WI38 (cell line): ENCODE results near the gene TMED10.

Source experiments
- H3K4me3 ChIP-seq: 2 replicates; pipeline ENCODE4 v1.5.1; 2011; ENCODE audit warnings: low read depth, mild to moderate bottlenecking, control low read depth, low read length
- CTCF ChIP-seq: IDR thresholded peaks from 2 replicates; pipeline ENCODE4 v1.5.1; 2012; ENCODE audit warnings: low read depth, mild to moderate bottlenecking, control low read depth, low read length

Gene TMED10

DNA sequence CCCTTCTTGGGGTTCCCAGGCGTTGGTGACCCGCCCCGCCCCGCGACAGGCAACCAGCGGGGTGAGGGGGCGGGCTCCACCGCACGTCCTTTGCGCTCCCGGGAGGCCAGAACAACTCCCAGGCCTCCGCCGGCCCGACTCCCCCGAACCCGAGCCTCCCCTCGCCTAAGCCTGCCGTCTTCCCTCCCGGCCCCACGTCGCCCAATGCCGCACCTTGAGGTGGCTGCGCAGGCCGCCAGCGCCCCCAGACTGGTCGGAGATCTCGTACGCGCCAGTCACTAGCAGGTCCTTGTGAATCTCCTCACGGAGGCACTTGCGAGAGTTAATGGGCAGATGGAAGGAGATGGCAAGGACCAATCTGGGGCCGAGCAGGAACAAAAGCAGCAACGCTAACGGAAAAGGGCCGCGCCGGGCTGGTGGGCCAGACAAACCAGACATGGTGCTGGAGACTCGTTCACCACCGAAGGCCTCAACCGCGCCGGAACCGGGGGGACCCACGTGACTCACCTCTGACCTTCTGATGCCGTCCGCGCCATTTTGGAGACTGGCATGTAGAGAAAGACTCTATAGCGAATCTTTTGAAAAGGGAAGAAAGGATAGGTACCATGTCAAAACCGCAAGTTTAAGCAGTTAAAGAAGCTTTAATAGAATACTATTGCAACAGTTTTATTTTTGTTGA, at the start of gene TMED10:
TSS of gene TMED10 (minus strand) at position 471 of the 679 bp plus-strand sequence. CDS start at position 438, 33 bp downstream.
- TF ChIP-seq CTCF: no peak
- peak within 1 kb of the TSS; percentile 78 for H3K4me3 ChIP-seq

DNA sequence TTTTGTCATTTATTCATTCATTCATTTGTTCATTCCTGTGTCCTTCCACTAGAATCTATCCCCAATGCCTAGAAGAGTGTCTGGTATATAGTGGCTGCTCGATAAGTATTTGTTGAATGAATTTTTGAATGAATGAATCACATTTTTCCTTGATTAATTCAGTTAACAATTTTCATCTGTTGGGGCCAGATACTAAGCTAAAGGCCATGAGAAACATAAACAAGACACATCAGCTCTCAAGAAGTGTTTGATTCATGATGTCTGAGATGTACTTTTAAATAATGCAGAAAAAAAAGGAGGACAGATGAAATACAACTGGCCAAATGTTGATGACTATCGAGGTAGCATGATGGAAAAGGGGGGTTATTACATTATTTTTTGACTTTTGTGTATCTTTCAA, 48.1 kb upstream of the TMED10 start:
- TF ChIP-seq CTCF: no peak

DNA sequence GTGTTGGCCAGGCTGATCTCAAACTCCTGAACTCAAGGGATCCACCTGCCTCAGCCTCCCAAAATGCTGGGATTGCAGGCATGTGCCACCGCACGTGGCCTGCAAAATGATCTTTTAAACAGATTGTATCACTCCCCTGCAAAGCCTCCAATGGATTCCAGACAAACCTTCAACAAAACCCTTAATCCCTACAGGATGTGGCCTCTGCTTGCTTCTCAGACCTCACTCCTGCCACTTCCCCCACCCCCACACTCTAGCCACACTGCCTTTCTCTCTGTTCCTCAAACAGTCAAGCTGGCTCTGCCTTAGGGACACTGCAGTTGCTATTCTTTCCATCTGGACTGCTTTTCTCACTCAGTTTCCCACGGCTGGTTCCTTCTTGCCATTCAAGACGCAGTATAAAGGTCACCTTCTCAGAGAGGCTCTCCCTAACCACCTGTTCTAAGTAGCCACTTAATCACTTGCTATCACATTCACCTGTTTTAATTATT, 47.3 kb upstream of the TMED10 start:
- no peak overlapping the region for H3K4me3 ChIP-seq
- no peak for TF ChIP-seq CTCF

More for the DNA sequence above, 48.1 kb upstream of the TMED10 start:
- no peak overlapping the region for H3K4me3 ChIP-seq

DNA sequence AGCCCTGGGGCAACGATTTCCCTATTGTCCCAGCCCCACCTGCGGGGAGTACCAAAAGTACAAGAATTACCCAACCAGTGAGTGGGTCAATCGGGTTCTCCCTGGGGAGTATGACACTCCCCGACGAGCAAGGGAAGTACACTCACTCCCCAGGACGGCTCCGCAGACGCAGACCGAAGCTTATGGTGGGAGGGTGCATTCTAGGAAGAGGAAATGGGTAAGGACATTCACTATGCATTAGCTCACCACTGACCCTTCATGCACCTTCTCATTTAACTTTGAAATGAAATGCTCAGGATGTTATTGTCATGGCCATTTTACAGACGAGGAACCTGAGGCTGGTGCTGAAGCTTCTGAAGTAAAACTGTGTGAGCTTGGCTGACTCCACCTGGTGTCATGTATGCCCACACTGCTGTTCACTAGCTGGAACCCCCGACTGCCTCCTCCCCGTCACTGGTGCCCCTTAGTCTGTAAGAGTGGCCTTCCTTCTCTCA, 45.8 kb upstream of the TMED10 start:
- no peak for TF ChIP-seq CTCF
- H3K4me3 ChIP-seq: no peak overlapping the region

DNA sequence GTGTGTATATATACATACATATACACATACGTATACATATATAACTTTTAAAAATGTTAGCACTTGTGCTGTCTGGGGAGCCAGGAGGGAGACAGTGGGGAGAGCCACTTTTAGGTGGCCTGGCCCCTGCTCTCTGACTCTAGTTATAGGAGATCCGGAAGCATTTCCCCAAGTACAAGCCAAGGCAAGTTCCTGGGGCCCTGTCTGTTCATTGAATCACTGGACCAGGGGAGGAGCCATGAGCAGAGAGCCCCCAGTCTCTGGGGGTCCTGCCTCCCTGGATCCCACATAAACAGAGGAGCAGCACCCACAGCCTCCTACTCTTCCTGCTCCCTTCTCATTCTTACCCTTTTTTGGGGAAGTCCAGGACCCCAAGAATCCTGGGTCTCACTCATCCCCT, 45.4 kb upstream of the TMED10 start:
- no peak for TF ChIP-seq CTCF
- no peak overlapping the region for H3K4me3 ChIP-seq

DNA sequence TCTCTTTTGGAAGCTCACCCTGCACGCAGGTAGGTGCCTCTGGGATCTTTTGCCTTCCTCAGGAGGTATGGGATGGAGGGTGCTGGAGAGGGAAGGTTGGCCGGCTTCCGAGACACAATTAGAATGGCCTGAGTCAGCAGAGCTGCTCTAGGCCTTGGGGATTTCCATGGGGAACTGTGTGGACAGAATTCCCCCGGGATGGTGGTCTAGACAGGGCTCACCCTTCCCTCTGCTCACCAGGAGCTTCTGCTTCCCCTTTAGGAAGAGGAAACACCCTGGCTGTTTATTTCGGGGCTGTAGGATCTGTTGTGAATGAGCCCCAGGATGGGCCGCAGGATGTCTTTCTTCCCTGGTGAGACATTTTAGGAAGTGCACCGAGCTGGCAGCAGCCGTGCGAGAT, 43.7 kb upstream of the TMED10 start:
- H3K4me3 ChIP-seq: no peak overlapping the region
- no peak for TF ChIP-seq CTCF

DNA sequence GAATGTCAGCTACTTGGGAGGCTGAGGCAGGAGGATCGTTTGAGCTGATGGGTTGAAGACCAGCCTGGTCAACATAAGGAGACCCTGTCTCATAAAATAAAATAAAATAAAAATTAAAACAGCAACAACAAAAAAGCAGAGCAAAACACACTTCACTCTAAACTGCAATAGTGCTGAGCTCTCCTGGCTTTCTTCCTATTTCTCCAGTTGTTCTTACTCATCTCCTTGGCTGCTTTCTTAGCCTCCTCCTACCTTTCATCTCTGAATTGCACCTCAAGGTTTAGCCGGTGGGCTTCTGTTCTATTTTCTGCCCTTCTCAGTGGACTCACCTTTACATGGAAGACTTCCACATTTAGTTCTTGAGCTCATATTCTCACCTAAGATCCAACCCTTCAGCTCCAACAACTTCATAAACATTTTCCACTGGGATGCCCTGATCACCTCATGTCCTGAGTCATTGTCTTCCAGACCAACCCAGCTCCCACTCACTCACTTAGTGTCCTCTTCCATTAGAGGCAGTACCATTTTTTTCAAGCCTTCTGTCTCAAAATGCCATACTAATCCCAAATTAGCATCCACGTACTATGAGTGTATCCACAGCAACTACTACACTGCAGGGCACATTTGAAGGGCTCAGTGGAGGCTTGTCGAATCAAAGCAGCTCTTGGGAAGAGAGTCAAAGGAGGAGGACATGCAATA, 41.2 kb upstream of the TMED10 start:
- TF ChIP-seq CTCF: no peak
- H3K4me3 ChIP-seq: no peak overlapping the region
